ENCODE results near the gene MAPK8IP2.

DNA sequence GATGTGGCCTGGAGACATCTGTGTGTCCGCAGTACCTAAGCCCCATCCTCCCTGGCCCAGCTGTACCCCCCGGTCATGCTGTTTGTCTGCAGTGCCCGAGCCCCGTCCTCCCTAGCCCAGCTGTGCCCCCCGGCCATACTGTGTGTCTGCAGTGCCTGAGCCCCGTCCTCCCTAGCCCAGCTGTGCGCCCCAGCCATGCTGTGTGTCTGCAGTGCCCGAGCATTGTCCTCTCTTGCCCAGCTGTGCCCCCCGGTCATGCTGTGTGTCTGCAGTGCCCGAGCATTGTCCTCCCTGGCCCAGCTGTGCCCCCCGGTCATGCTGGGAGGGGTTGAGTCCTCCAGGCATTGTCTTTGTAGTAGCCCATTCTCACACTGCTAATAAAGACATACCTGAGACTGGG is 35.0 kb downstream of the MAPK8IP2 start:
- no peak for TF ChIP-seq POLR2A (IDR thresholded peaks at IDR 0.05)
- TF ChIP-seq, protein P1, sequence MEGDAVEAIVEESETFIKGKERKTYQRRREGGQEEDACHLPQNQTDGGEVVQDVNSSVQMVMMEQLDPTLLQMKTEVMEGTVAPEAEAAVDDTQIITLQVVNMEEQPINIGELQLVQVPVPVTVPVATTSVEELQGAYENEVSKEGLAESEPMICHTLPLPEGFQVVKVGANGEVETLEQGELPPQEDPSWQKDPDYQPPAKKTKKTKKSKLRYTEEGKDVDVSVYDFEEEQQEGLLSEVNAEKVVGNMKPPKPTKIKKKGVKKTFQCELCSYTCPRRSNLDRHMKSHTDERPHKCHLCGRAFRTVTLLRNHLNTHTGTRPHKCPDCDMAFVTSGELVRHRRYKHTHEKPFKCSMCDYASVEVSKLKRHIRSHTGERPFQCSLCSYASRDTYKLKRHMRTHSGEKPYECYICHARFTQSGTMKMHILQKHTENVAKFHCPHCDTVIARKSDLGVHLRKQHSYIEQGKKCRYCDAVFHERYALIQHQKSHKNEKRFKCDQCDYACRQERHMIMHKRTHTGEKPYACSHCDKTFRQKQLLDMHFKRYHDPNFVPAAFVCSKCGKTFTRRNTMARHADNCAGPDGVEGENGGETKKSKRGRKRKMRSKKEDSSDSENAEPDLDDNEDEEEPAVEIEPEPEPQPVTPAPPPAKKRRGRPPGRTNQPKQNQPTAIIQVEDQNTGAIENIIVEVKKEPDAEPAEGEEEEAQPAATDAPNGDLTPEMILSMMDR (IDR thresholded peaks at IDR 0.05), result no peak

Measured in esophagus squamous epithelium (tissue), 4 donors.